Testis (tissue), 2 donors: ENCODE results near the gene DESI2.

Source experiments
- CTCF ChIP-seq, 3 experiments: fragments of 450-650 bp in 2 of 3; fragments of 200-600 bp in 1 of 3; sonication (generic) in 1 of 3; IDR thresholded peaks; one replicate each; pipeline ENCODE4 v1.5.1; 2016 to 2019; ENCODE audit warnings: antibody characterized with exemption in 3 of 3, mild to moderate bottlenecking in 2 of 3, moderate library complexity in 1 of 3
- POLR2A ChIP-seq: fragments of 450-650 bp; IDR thresholded peaks from one replicate; pipeline ENCODE4 v1.6.1; 2017; ENCODE audit warnings: antibody characterized with exemption, mild to moderate bottlenecking, moderate library complexity

- TF ChIP-seq CTCF (IDR thresholded peaks at IDR 0.05) (no peak), POLR2A (no peak)
Observed at GRCh38 chr1:244605835-244606370, 47.0 kb upstream of the DESI2 start.
